ENCODE data around the gene TMEM50B.
A peak's percentile ranks its signal among the peaks of the same experiment; 100 is the strongest.
"Not testable (repeated sequence)": the region's sequence is repeated elsewhere in the genome, so short reads cannot be mapped to it uniquely, and the experiment has no call there.

TMEM50B gene

GRCh38 chr21:33479679-33480480, at the start of gene TMEM50B:
Gene TMEM50B, minus strand, starts transcription at chr21:33479974. Its CDS starts 11,089 bp downstream, at chr21:33468885.
- peak; percentile 98 for DNase-seq (ENCODE audit: low spot score)

- DNase-seq (ENCODE audit: low spot score), result no peak
Measured at GRCh38 chr21:33522953-33523349, 43.2 kb upstream of the TMEM50B start.

- no peak for DNase-seq (ENCODE audit: low spot score)
Measured at GRCh38 chr21:33522297-33522952, 42.7 kb upstream of the TMEM50B start.

- DNase-seq (ENCODE audit: low spot score), result no peak
Measured at GRCh38 chr21:33518899-33519298, 39.1 kb upstream of the TMEM50B start.

- no peak for DNase-seq (ENCODE audit: low spot score)
Measured at GRCh38 chr21:33514229-33514628, 34.5 kb upstream of the TMEM50B start.

- no peak for DNase-seq (ENCODE audit: low spot score)
Measured at GRCh38 chr21:33512481-33512880, 32.7 kb upstream of the TMEM50B start.

GRCh38 chr21:33511639-33512038, 31.9 kb upstream of the TMEM50B start:
- no peak for DNase-seq (ENCODE audit: low spot score)

- DNase-seq (ENCODE audit: low spot score), result no peak
Measured at GRCh38 chr21:33510826-33511225, 31.1 kb upstream of the TMEM50B start.

GRCh38 chr21:33507003-33507402, 27.2 kb upstream of the TMEM50B start:
- DNase-seq (ENCODE audit: low spot score), result not testable (repeated sequence)

GRCh38 chr21:33505833-33506232, 26.1 kb upstream of the TMEM50B start:
- DNase-seq (ENCODE audit: low spot score), result no peak

- no peak for DNase-seq (ENCODE audit: low spot score)
Measured at GRCh38 chr21:33496345-33496744, 16.6 kb upstream of the TMEM50B start.

- no peak for DNase-seq (ENCODE audit: low spot score)
Measured at GRCh38 chr21:33495743-33496142, 16.0 kb upstream of the TMEM50B start.

GRCh38 chr21:33493756-33494155, 14.0 kb upstream of the TMEM50B start:
- DNase-seq (ENCODE audit: low spot score), result no peak

GRCh38 chr21:33492571-33492970, 12.8 kb upstream of the TMEM50B start:
- DNase-seq (ENCODE audit: low spot score), result no peak

GRCh38 chr21:33491373-33492102, 11.8 kb upstream of the TMEM50B start, which contains the start of gene DNAJC28:
Gene DNAJC28, minus strand, starts transcription at chr21:33491716. Its CDS starts 2,323 bp downstream, at chr21:33489393.
- DNase-seq (ENCODE audit: low spot score), result peak; percentile 96

GRCh38 chr21:33490991-33491372, 11.2 kb upstream of the TMEM50B start:
- no peak for DNase-seq (ENCODE audit: low spot score)

- no peak for DNase-seq (ENCODE audit: low spot score)
Measured at GRCh38 chr21:33488936-33489335, 9.2 kb upstream of the TMEM50B start.

GRCh38 chr21:33487996-33488395, 8.2 kb upstream of the TMEM50B start:
- DNase-seq (ENCODE audit: low spot score), result no peak

- DNase-seq (ENCODE audit: low spot score), result no peak
Measured at GRCh38 chr21:33481314-33481943, 1.7 kb upstream of the TMEM50B start.

- DNase-seq (ENCODE audit: low spot score), result no peak
Measured at GRCh38 chr21:33480481-33481103, 818 bp upstream of the TMEM50B start.

- peak; percentile 54 for DNase-seq (ENCODE audit: low spot score)
Measured at GRCh38 chr21:33478935-33479678, 667 bp downstream of the TMEM50B start.
